Stimulated activated CD4-positive, alpha-beta T cell treated with anti-CD3 and anti-CD28 coated beads, Interleukin-1b, Interleukin-23, amount 100 ng/mL, for 48 hours (primary cell): ENCODE data around the gene JAKMIP3.

Source experiments
- DNase-seq: peaks from one replicate; pipeline ENCODE4 v3.0.0-alpha.2; 2020

The JAKMIP3 gene

DNA sequence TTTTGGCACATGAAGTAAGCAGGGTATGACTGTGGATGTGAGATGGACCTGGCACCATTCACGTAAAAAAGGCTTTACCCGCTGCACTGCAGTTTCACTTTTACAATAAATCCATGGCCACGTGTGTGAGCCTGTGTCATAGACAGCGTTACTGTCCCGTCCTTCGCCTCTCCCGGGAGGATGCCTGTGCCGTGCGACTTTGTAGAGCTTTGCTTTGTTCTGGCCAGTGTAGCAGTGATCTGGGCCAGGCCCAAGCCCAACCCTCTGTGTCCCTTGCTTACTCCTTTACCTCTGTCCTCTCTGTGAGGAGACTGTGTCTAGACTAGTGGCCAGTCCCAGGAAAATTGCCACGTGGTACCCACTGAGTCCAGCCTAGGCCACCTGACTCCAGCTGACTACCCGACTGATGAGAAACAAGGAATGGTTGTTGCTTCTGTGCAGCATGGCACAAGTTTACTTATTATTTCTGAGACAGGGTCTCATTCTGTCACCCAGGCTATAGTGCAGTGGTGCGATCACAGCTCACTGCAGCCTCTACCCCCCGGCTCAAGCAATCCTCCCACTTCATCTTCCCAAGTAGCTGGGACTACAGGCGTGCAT lies 48.1 kb downstream of the JAKMIP3 start:
- no peak for DNase-seq

DNA sequence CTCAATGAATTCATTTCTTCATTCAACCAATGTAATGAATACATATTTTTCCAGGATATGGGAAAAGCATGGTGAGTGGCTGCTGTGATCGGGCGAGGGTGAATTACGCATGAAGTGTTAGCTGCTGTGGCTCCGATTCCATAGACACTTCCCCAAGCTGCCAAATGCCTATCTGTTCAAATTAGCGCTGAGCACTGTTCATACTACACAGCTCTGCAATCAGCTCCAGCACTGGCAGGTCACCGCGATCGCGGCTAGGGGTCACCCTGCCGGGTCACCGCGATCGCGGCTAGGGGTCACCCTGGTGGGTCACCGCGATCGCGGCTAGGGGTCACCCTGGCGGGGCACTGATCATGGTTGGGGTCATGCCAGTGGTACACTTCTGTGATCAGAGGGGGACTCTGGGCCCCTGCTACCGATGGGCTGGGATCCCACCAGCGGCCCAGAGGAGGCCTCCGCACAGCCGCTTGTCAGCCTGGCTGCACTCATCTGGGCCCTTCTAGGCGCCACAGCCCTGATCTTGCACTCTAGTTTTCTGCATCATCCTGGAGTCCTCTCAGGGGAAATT lies 49.3 kb downstream of the JAKMIP3 start:
- no peak for DNase-seq
